ENCODE results near the gene PPP6R3.

The PPP6R3 gene

DNA sequence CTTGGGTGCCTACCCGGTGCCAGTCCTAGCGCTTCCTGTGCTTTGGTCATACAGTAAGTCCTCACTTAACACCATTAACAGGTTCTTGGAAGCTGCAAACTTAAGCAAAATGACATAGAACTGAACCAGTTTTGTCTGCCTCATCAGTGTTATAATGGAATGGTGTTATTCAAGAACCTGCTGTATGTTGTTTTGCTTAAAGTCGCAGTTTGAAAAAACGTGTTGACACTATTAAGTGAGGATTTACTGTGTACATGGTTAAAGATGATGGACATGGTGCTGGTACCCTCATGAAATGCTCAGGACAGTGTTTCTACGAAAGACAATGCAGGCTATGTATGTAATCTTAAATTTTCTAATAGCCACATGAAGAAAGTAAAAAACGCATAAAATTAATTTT is 41.3 kb downstream of the PPP6R3 start:
- Mint-ChIP-seq H3K36me3 (ENCODE audit: low read depth) (peaks cover 15% of the 10 kb centered on the region), H3K4me3 (no peak overlapping the region), H3K4me1 (ENCODE audit: low read depth) (peaks cover 50% of the 10 kb centered on the region), H3K9me3 (no peaks in the 10 kb centered on the region), H3K27ac (no peak overlapping the region), H3K27me3 (no peaks in the 10 kb centered on the region)
- intact Hi-C loops (cut with micrococcal nuclease) = no loop called here

DNA sequence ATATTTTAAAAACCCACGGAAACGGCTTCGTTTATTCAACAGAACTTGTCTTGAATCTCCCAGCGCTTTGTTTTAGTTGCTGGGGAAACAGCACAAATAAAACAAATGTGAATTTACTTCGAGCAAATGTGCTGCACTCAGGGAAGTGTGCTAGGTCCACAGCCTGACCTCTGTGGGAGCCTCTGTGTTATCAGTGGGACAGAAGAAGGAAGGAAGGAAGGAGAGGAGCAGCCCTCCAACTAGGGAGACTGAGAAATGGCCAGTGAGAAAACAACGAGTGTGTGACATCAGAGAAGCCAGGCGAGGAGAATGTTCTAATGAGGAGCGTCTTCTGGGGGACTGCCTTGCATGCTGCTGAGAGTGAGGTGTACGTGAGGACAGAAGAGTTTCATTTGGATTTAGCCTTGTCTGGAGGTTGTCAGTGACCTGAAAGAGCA is 42.7 kb downstream of the PPP6R3 start:
- Mint-ChIP-seq H3K27me3 (no peaks in the 10 kb centered on the region), H3K36me3 (ENCODE audit: low read depth) (peaks cover 23% of the 10 kb centered on the region), H3K4me1 (ENCODE audit: low read depth) (peaks cover 57% of the 10 kb centered on the region), H3K27ac (peak overlapping the region; percentile 2), H3K4me3 (no peak overlapping the region), H3K9me3 (no peaks in the 10 kb centered on the region)
- intact Hi-C loops (cut with micrococcal nuclease) = no loop called here

DNA sequence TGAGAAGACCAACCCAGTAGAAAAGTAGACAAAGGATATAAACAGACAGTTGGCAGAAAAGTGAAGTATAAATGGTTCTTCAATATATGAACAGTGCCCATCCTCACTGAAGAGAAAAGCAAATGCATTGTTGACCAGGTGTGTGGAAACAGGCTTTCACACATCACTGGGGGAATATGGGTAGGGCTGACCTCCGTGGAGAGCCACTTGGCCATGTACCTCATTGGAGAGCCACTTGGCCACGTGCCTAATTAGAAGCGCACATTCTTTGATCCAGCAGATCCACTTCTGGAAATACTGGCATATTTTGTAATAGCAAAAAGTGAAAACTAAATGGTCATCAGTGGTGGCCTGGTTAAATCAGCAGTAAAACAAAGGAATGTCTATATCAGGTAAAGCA is 43.2 kb downstream of the PPP6R3 start:
- peak overlapping the region; percentile 2 for H3K27ac Mint-ChIP-seq
- no peaks in the 10 kb centered on the region for H3K9me3 Mint-ChIP-seq
- peaks cover 23% of the 10 kb centered on the region for H3K36me3 Mint-ChIP-seq (ENCODE audit: low read depth)
- H3K4me1 Mint-ChIP-seq (ENCODE audit: low read depth) = peaks cover 56% of the 10 kb centered on the region
- H3K27me3 Mint-ChIP-seq = no peaks in the 10 kb centered on the region
- intact Hi-C loops (cut with micrococcal nuclease) = no loop called here
- H3K4me3 Mint-ChIP-seq = no peak overlapping the region

GRCh38 chr11:68504432-68505066 is 44.0 kb downstream of the PPP6R3 start:
- Mint-ChIP-seq H3K36me3 (ENCODE audit: low read depth) (peaks cover 23% of the 10 kb centered on the region), H3K4me3 (no peak overlapping the region), H3K9me3 (no peaks in the 10 kb centered on the region), H3K4me1 (ENCODE audit: low read depth) (peaks cover 53% of the 10 kb centered on the region), H3K27me3 (no peaks in the 10 kb centered on the region), H3K27ac (no peak overlapping the region)
- intact Hi-C loops (cut with micrococcal nuclease) = no loop called here

GRCh38 chr11:68505596-68505995 is 45.0 kb downstream of the PPP6R3 start:
- intact Hi-C loops (cut with micrococcal nuclease) = no loop called here
- peaks cover 31% of the 10 kb centered on the region for H3K36me3 Mint-ChIP-seq (ENCODE audit: low read depth)
- peaks cover 42% of the 10 kb centered on the region for H3K4me1 Mint-ChIP-seq (ENCODE audit: low read depth)
- H3K4me3 Mint-ChIP-seq = no peak overlapping the region
- no peaks in the 10 kb centered on the region for H3K9me3 Mint-ChIP-seq
- H3K27ac Mint-ChIP-seq = no peak overlapping the region
- no peaks in the 10 kb centered on the region for H3K27me3 Mint-ChIP-seq

GRCh38 chr11:68506908-68507307 is 46.4 kb downstream of the PPP6R3 start:
- intact Hi-C loops (cut with micrococcal nuclease) = no loop called here
- H3K36me3 Mint-ChIP-seq (ENCODE audit: low read depth) = peaks cover 44% of the 10 kb centered on the region
- no peak overlapping the region for H3K27ac Mint-ChIP-seq
- H3K4me1 Mint-ChIP-seq (ENCODE audit: low read depth) = peaks cover 36% of the 10 kb centered on the region
- H3K9me3 Mint-ChIP-seq = no peaks in the 10 kb centered on the region
- no peaks in the 10 kb centered on the region for H3K27me3 Mint-ChIP-seq
- no peak overlapping the region for H3K4me3 Mint-ChIP-seq

- no peaks in the 10 kb centered on the region for H3K9me3 Mint-ChIP-seq
- peaks cover 24% of the 10 kb centered on the region for H3K4me1 Mint-ChIP-seq (ENCODE audit: low read depth)
- H3K36me3 Mint-ChIP-seq (ENCODE audit: low read depth) = peaks cover 48% of the 10 kb centered on the region
- H3K4me3 Mint-ChIP-seq = no peak overlapping the region
- H3K27me3 Mint-ChIP-seq = no peaks in the 10 kb centered on the region
- no peak overlapping the region for H3K27ac Mint-ChIP-seq
- intact Hi-C loops (cut with micrococcal nuclease) = no loop called here
Measured at GRCh38 chr11:68508425-68508824, 47.9 kb downstream of the PPP6R3 start.

DNA sequence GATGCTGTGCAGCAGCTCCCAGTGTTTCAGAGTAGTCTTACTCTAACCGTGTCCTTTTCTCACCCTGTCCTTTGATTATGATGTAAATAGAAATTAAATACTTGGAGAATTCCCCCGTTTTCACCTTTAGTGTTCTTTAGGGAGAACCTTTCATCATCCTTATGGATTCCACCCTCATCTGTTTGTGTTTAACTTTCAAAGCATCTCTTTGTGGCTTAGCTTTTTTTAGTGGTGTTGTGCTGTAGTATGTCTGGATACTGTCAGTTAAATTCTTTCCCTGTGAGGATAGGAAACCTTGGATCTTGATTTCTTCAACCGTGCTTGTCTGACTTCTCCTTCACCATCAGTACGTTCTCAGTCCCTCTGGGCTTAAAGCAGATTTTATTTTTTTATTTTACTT is 48.5 kb downstream of the PPP6R3 start:
- Mint-ChIP-seq H3K27ac (no peak overlapping the region), H3K36me3 (ENCODE audit: low read depth) (peaks cover 52% of the 10 kb centered on the region), H3K4me1 (ENCODE audit: low read depth) (peaks cover 21% of the 10 kb centered on the region), H3K27me3 (no peaks in the 10 kb centered on the region), H3K4me3 (no peak overlapping the region), H3K9me3 (no peaks in the 10 kb centered on the region)
- intact Hi-C loops (cut with micrococcal nuclease) = no loop called here

DNA sequence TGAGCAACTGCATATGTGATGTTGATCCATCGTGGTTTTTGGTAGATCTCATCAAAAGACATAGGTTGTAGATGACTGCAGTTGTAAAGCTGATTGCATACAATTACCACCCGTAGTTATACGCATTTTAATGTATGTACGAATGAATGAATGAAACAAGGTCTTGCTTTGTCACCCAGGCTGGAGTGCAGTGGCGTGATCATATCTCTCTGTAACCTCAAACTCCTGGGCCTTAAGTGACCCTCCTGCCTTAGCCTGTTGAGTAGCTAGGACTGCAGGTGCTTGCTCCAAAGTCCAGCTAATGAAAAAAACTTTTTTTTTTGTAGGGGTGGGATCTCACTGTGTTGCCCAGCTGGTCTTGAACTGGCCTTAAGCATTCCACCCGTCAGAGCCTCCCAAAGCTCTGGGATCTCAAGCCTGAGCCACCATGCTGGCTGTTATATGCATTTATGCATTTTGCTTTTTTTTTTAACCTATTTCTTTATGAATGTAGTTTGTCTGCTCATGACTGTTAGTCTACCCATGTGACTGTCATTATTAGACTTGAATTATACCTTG is 53.5 kb downstream of the PPP6R3 start:
- Mint-ChIP-seq H3K4me3 (no peak overlapping the region), H3K27me3 (no peaks in the 10 kb centered on the region), H3K27ac (no peak overlapping the region), H3K36me3 (ENCODE audit: low read depth) (peaks cover 70% of the 10 kb centered on the region), H3K4me1 (ENCODE audit: low read depth) (peaks cover 21% of the 10 kb centered on the region), H3K9me3 (no peaks in the 10 kb centered on the region)
- intact Hi-C loops (cut with micrococcal nuclease) = no loop called here

DNA sequence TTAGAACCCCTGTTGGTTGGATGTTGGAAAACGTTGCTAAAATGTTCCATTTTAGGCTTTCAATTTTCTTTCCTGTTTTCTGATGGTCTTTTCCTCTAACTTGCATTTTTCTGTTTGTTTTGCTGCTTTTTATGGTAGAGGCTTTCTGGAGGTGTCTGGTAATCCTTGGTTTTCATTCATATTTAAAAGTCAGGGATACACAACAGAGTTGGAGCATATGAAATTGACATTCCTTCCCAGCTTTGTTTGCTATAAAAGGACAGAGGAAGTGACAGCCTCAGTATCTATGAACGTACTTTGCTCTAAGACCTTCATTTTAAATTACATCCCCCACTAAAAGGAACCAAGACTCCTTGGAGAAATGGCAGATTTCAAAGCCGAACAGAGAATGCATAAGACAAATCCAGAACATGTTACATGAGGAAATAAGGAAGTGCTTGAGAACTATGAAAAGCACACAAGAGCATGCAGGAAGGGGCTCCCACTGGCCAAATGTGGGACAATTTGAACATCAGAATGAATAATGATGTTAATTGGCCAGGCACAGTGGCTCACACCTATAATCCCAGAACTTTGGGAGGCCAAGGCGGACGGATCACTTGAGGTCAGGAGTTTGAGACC is 56.7 kb downstream of the PPP6R3 start:
- Mint-ChIP-seq H3K27me3 (no peaks in the 10 kb centered on the region), H3K36me3 (ENCODE audit: low read depth) (peaks cover 76% of the 10 kb centered on the region), H3K27ac (peak overlapping the region; percentile 30), H3K9me3 (no peaks in the 10 kb centered on the region), H3K4me1 (ENCODE audit: low read depth) (peaks cover 18% of the 10 kb centered on the region), H3K4me3 (no peak overlapping the region)
- intact Hi-C loops (cut with micrococcal nuclease) = no loop called here

DNA sequence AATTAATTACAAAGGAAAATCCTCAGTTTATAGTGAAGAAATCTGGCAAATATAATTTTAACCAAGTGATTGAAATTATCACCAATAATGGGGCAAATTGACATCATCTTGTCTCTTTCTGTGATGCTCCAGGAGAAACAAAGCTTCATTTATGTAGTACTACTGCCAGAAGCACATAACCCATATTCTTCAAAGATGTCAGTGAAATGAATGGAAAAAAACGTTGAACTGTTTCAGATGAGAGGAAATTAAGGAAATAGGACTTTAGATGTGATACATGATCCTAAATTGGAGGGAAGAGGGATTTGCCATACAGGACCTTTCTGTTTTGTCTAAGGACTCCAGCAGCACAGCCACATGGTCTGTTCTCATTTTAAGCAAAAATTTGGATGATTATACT is 57.6 kb downstream of the PPP6R3 start:
- intact Hi-C loops (cut with micrococcal nuclease) = no loop called here
- Mint-ChIP-seq H3K4me3 (no peak overlapping the region), H3K27me3 (no peaks in the 10 kb centered on the region), H3K36me3 (ENCODE audit: low read depth) (peaks cover 78% of the 10 kb centered on the region), H3K9me3 (no peaks in the 10 kb centered on the region), H3K27ac (no peak overlapping the region), H3K4me1 (ENCODE audit: low read depth) (peaks cover 18% of the 10 kb centered on the region)

DNA sequence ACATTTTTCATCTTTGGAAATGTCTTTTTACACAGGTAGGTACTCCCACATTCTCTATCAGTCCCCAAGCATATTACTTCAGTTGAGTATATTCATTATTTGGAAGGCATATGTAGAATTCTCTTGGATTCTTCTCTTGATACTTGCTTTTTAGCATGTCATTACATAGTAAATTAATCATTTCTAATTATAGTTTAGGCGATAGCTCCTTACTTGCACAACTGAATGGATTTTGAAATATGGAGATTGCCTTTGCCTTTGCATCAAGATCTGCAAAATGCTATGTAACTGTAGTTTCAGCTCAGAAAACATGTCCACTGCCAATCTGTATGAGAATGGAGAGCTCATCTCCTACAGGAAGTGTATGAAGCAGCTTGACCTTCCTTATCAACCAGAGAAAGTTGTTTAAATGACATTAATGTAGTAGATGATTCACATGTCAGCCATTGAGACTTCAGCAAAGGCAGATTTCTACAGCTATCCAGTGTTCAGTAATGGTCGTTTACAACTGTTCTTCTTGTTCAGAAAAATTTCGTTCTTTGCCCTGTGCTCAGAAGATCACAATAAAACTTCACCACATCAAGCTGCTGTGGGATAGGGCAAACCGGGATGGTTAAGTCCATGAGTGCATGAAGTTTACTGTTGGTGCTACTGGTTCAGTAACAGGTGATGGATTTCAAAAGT is 61.6 kb downstream of the PPP6R3 start:
- H3K4me3 Mint-ChIP-seq = no peak overlapping the region
- no peaks in the 10 kb centered on the region for H3K9me3 Mint-ChIP-seq
- peaks cover 23% of the 10 kb centered on the region for H3K4me1 Mint-ChIP-seq (ENCODE audit: low read depth)
- peaks cover 82% of the 10 kb centered on the region for H3K36me3 Mint-ChIP-seq (ENCODE audit: low read depth)
- intact Hi-C loops (cut with micrococcal nuclease) = no loop called here
- no peaks in the 10 kb centered on the region for H3K27me3 Mint-ChIP-seq
- H3K27ac Mint-ChIP-seq = no peak overlapping the region

GRCh38 chr11:68523033-68523432 is 62.5 kb downstream of the PPP6R3 start:
- intact Hi-C loops (cut with micrococcal nuclease) = no loop called here
- Mint-ChIP-seq H3K27ac (no peak overlapping the region), H3K4me3 (no peak overlapping the region), H3K4me1 (ENCODE audit: low read depth) (peaks cover 28% of the 10 kb centered on the region), H3K27me3 (no peaks in the 10 kb centered on the region), H3K36me3 (ENCODE audit: low read depth) (peaks cover 91% of the 10 kb centered on the region), H3K9me3 (no peaks in the 10 kb centered on the region)

DNA sequence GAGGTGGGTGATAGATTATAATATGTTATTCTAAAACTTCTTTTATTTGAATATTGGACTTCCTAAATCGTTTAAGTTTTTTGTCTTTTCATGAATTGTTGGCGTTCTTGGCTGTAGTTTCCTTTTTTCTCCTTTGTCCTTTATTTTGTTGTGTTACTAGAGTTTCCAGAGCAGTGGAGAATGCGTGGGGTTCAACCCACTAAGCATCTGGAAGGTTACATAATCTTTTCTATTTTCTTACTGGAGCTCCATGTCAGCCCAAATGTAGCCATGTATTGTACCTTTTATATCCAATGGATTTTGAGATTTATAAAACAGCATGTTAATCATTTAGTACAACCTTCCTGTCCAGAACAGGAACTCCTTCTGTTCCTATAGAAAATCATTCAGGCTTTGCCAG is 63.2 kb downstream of the PPP6R3 start:
- peaks cover 34% of the 10 kb centered on the region for H3K4me1 Mint-ChIP-seq (ENCODE audit: low read depth)
- H3K9me3 Mint-ChIP-seq = no peaks in the 10 kb centered on the region
- H3K36me3 Mint-ChIP-seq (ENCODE audit: low read depth) = peaks cover 98% of the 10 kb centered on the region
- intact Hi-C loops (cut with micrococcal nuclease) = no loop called here
- no peak overlapping the region for H3K27ac Mint-ChIP-seq
- no peaks in the 10 kb centered on the region for H3K27me3 Mint-ChIP-seq
- no peak overlapping the region for H3K4me3 Mint-ChIP-seq

Measured in dendritic cell treated with granulocyte-macrophage colony-stimulating factor and Interleukin-4, amounts not matched to agents 40 ng/mL and 50 ng/mL, for 4 days (primary cell).